Measurements from ENCODE around the gene L3HYPDH. TPM values are rescaled to one million over a fixed set of nuclear protein-coding genes. Genes with fewer than 3 reads are reported as not detected.
A peak's percentile ranks its signal among the peaks of the same experiment; 100 is the strongest.

L3HYPDH gene
- total RNA-seq, 1 experiment from 2014 or later, result 60.5 TPM

GRCh38 chr14:59483363-59483762 lies 845 bp downstream of the L3HYPDH start:
- Histone ChIP-seq H3K9ac (ENCODE audit: low read length) (peak overlapping the region; percentile 95), H4K20me1 (ENCODE audit: insufficient read depth, low read depth, low read length) (peaks cover 5% of the 10 kb centered on the region; the same call in 1 of the 2 replicates), H3K4me2 (ENCODE audit: low read depth, low read length, poor library complexity, severe bottlenecking) (peak overlapping the region; percentile 88), H3K79me2 (ENCODE audit: low read length) (peaks cover 94% of the 10 kb centered on the region), H3K27me3 (ENCODE audit: low read length) (no peaks in the 10 kb centered on the region), H3K27ac (ENCODE audit: low read length) (peak overlapping the region; percentile 58), H3K9me3 (ENCODE audit: low read length) (no peaks in the 10 kb centered on the region), H3K36me3 (ENCODE audit: insufficient read depth, low read length) (peaks cover 23% of the 10 kb centered on the region), H3K4me1 (ENCODE audit: low read length) (peaks cover 51% of the 10 kb centered on the region), H3K9me2 (replicated peaks; ENCODE audit: insufficient read depth, low read length) (no peaks in the 10 kb centered on the region), H2AFZ (ENCODE audit: low read length) (no peak overlapping the region; the same call in 1 of the 2 replicates), H3K4me3 (ENCODE audit: low read length) (peak overlapping the region; percentile 80)
- DNase-seq, result no peak

GRCh38 chr14:59482541-59483331 lies 1.5 kb downstream of the L3HYPDH start:
- peak; percentile 64 for DNase-seq
- Histone ChIP-seq H3K9me2 (replicated peaks; ENCODE audit: insufficient read depth, low read length) (no peaks in the 10 kb centered on the region), H3K9me3 (ENCODE audit: low read length) (no peaks in the 10 kb centered on the region), H3K9ac (ENCODE audit: low read length) (peak overlapping the region; percentile 95), H3K4me2 (ENCODE audit: low read depth, low read length, poor library complexity, severe bottlenecking) (peak overlapping the region; percentile 88), H3K4me1 (ENCODE audit: low read length) (peaks cover 51% of the 10 kb centered on the region), H3K27me3 (ENCODE audit: low read length) (no peaks in the 10 kb centered on the region), H3K79me2 (ENCODE audit: low read length) (peaks cover 93% of the 10 kb centered on the region), H4K20me1 (ENCODE audit: insufficient read depth, low read depth, low read length) (peaks cover 5% of the 10 kb centered on the region; the same call in 1 of the 2 replicates), H3K27ac (ENCODE audit: low read length) (peak overlapping the region; percentile 58), H3K36me3 (ENCODE audit: insufficient read depth, low read length) (peaks cover 21% of the 10 kb centered on the region), H2AFZ (ENCODE audit: low read length) (no peak overlapping the region), H3K4me3 (ENCODE audit: low read length) (peak overlapping the region; percentile 80)

GRCh38 chr14:59481871-59482540 lies 2.2 kb downstream of the L3HYPDH start:
- Histone ChIP-seq H3K4me2 (ENCODE audit: low read depth, low read length, poor library complexity, severe bottlenecking) (peak overlapping the region; percentile 88), H3K9me3 (ENCODE audit: low read length) (no peaks in the 10 kb centered on the region), H3K4me1 (ENCODE audit: low read length) (peaks cover 51% of the 10 kb centered on the region), H3K36me3 (ENCODE audit: insufficient read depth, low read length) (peaks cover 21% of the 10 kb centered on the region), H3K27ac (ENCODE audit: low read length) (no peak overlapping the region), H3K27me3 (ENCODE audit: low read length) (no peaks in the 10 kb centered on the region), H4K20me1 (ENCODE audit: insufficient read depth, low read depth, low read length) (peaks cover 5% of the 10 kb centered on the region; the same call in 1 of the 2 replicates), H3K9me2 (replicated peaks; ENCODE audit: insufficient read depth, low read length) (no peaks in the 10 kb centered on the region), H2AFZ (ENCODE audit: low read length) (no peak overlapping the region), H3K79me2 (ENCODE audit: low read length) (peaks cover 94% of the 10 kb centered on the region), H3K4me3 (ENCODE audit: low read length) (peak overlapping the region; percentile 80), H3K9ac (ENCODE audit: low read length) (peak overlapping the region; percentile 95)
- no peak for DNase-seq

GRCh38 chr14:59481407-59481806 lies 2.8 kb downstream of the L3HYPDH start:
- peaks cover 49% of the 10 kb centered on the region for H3K4me1 ChIP-seq (ENCODE audit: low read length)
- H3K36me3 ChIP-seq (ENCODE audit: insufficient read depth, low read length), result peaks cover 25% of the 10 kb centered on the region
- no peak for DNase-seq
- no peaks in the 10 kb centered on the region for H3K9me2 ChIP-seq (replicated peaks; ENCODE audit: insufficient read depth, low read length)
- H3K9ac ChIP-seq (ENCODE audit: low read length), result 0 out of 2 replicates have a peak overlapping the region, but pooled peaks have one; percentile 3
- H3K9me3 ChIP-seq (ENCODE audit: low read length), result no peaks in the 10 kb centered on the region
- H3K27me3 ChIP-seq (ENCODE audit: low read length), result no peaks in the 10 kb centered on the region
- peak overlapping the region; percentile 88 for H3K4me2 ChIP-seq (ENCODE audit: low read depth, low read length, poor library complexity, severe bottlenecking)
- no peak overlapping the region for H3K27ac ChIP-seq (ENCODE audit: low read length)
- H4K20me1 ChIP-seq (ENCODE audit: insufficient read depth, low read depth, low read length), result peaks cover 5% of the 10 kb centered on the region; the same call in 1 of the 2 replicates
- peaks cover 94% of the 10 kb centered on the region for H3K79me2 ChIP-seq (ENCODE audit: low read length)
- peak overlapping the region; percentile 80 for H3K4me3 ChIP-seq (ENCODE audit: low read length)
- H2AFZ ChIP-seq (ENCODE audit: low read length), result no peak overlapping the region

- Histone ChIP-seq H3K27ac (ENCODE audit: low read length) (no peak overlapping the region), H2AFZ (ENCODE audit: low read length) (no peak overlapping the region), H4K20me1 (ENCODE audit: insufficient read depth, low read depth, low read length) (peaks cover 5% of the 10 kb centered on the region; the same call in 1 of the 2 replicates), H3K27me3 (ENCODE audit: low read length) (no peaks in the 10 kb centered on the region), H3K4me3 (ENCODE audit: low read length) (no peak overlapping the region), H3K4me2 (ENCODE audit: low read depth, low read length, poor library complexity, severe bottlenecking) (peak overlapping the region; percentile 88), H3K9ac (ENCODE audit: low read length) (no peak overlapping the region), H3K79me2 (ENCODE audit: low read length) (peaks cover 89% of the 10 kb centered on the region), H3K4me1 (ENCODE audit: low read length) (peaks cover 37% of the 10 kb centered on the region), H3K9me3 (ENCODE audit: low read length) (no peaks in the 10 kb centered on the region), H3K36me3 (ENCODE audit: insufficient read depth, low read length) (peaks cover 37% of the 10 kb centered on the region), H3K9me2 (replicated peaks; ENCODE audit: insufficient read depth, low read length) (no peaks in the 10 kb centered on the region)
- no peak for DNase-seq
These were observed 4.0 kb downstream of the L3HYPDH start for GRCh38 chr14:59480166-59480565.

- Histone ChIP-seq H3K36me3 (ENCODE audit: insufficient read depth, low read length) (peaks cover 52% of the 10 kb centered on the region), H3K27me3 (ENCODE audit: low read length) (no peaks in the 10 kb centered on the region), H3K9me3 (ENCODE audit: low read length) (no peaks in the 10 kb centered on the region), H3K9ac (ENCODE audit: low read length) (no peak overlapping the region), H3K27ac (ENCODE audit: low read length) (no peak overlapping the region), H3K4me3 (ENCODE audit: low read length) (no peak overlapping the region), H3K4me2 (ENCODE audit: low read depth, low read length, poor library complexity, severe bottlenecking) (no peak overlapping the region), H2AFZ (ENCODE audit: low read length) (no peak overlapping the region), H3K79me2 (ENCODE audit: low read length) (peaks cover 83% of the 10 kb centered on the region), H3K9me2 (replicated peaks; ENCODE audit: insufficient read depth, low read length) (no peaks in the 10 kb centered on the region), H4K20me1 (ENCODE audit: insufficient read depth, low read depth, low read length) (peaks cover 5% of the 10 kb centered on the region; the same call in 1 of the 2 replicates), H3K4me1 (ENCODE audit: low read length) (peaks cover 37% of the 10 kb centered on the region)
- DNase-seq, result no peak
These were observed 5.7 kb downstream of the L3HYPDH start for GRCh38 chr14:59478540-59478939.

GRCh38 chr14:59475709-59476108 lies 8.5 kb downstream of the L3HYPDH start:
- Histone ChIP-seq H3K36me3 (ENCODE audit: insufficient read depth, low read length) (peaks cover 78% of the 10 kb centered on the region), H3K27ac (ENCODE audit: low read length) (no peak overlapping the region), H3K9me2 (replicated peaks; ENCODE audit: insufficient read depth, low read length) (no peaks in the 10 kb centered on the region), H3K79me2 (ENCODE audit: low read length) (peaks cover 57% of the 10 kb centered on the region), H3K4me1 (ENCODE audit: low read length) (peaks cover 10% of the 10 kb centered on the region), H4K20me1 (ENCODE audit: insufficient read depth, low read depth, low read length) (no peaks in the 10 kb centered on the region), H3K4me3 (ENCODE audit: low read length) (no peak overlapping the region), H3K27me3 (ENCODE audit: low read length) (no peaks in the 10 kb centered on the region), H3K4me2 (ENCODE audit: low read depth, low read length, poor library complexity, severe bottlenecking) (no peak overlapping the region), H3K9ac (ENCODE audit: low read length) (no peak overlapping the region), H2AFZ (ENCODE audit: low read length) (no peak overlapping the region), H3K9me3 (ENCODE audit: low read length) (no peaks in the 10 kb centered on the region)
- DNase-seq, result no peak

- H3K9me2 ChIP-seq (replicated peaks; ENCODE audit: insufficient read depth, low read length), result no peaks in the 10 kb centered on the region
- no peak overlapping the region for H3K4me3 ChIP-seq (ENCODE audit: low read length)
- no peaks in the 10 kb centered on the region for H3K27me3 ChIP-seq (ENCODE audit: low read length)
- H4K20me1 ChIP-seq (ENCODE audit: insufficient read depth, low read depth, low read length), result no peaks in the 10 kb centered on the region
- H3K79me2 ChIP-seq (ENCODE audit: low read length), result peaks cover 43% of the 10 kb centered on the region
- H3K4me1 ChIP-seq (ENCODE audit: low read length), result 0 out of 2 replicates have a peak, but pooled peaks cover 2% of the 10 kb centered on the region
- no peak overlapping the region for H3K27ac ChIP-seq (ENCODE audit: low read length)
- DNase-seq, result no peak
- no peaks in the 10 kb centered on the region for H3K9me3 ChIP-seq (ENCODE audit: low read length)
- H3K4me2 ChIP-seq (ENCODE audit: low read depth, low read length, poor library complexity, severe bottlenecking), result no peak overlapping the region
- no peak overlapping the region for H3K9ac ChIP-seq (ENCODE audit: low read length)
- H2AFZ ChIP-seq (ENCODE audit: low read length), result no peak overlapping the region
- H3K36me3 ChIP-seq (ENCODE audit: insufficient read depth, low read length), result peaks cover 85% of the 10 kb centered on the region
These were observed 10.0 kb downstream of the L3HYPDH start for GRCh38 chr14:59474172-59474571.

Measured in Karpas-422 (cell line).